Astrocyte of the cerebellum (primary cell): ENCODE data around the gene EPHA2.

Experiments
- DNase-seq: peaks from one replicate; pipeline ENCODE4 v3.0.0-alpha.2; 2011; ENCODE audit warnings: low read depth
- H3K4me3 ChIP-seq: 2 replicates; pipeline ENCODE4 v1.5.1; 2011; ENCODE audit warnings: mild to moderate bottlenecking, low read depth, low read length, moderate library complexity
- in situ Hi-C: cut with HindIII; loops from 2 replicates; pipeline ENCODE4 v1.10.0; 2017; ENCODE audit warnings: low sequenced_read_pairs
- TF ChIP-seq, protein P1 (sequence below): IDR thresholded peaks from 2 replicates; pipeline ENCODE4 v1.5.1; 2012; ENCODE audit warnings: low read length, low read depth, moderate library complexity, mild to moderate bottlenecking; ENCODE audit errors: missing control alignments

EPHA2 gene

DNA sequence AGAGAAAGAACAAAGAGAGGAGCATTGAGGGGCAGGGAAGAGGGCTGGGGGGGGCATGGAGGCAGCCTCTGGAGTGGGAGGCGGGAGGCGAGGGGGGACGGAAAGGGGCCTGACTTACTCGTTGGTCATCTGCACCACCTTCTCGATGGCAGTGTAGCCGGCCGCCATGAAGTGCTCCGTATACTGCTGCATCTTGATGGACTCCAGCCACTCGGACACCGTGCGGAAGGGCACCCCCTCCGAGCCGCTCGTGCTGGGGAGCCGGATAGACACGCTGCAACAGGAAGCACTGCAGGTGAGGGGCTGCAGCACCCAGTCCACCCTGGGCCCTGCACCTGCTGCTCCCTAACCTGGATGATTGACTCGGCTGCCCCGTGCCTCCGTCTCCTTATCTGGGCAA is 26.6 kb downstream of the EPHA2 start:
- no peak overlapping the region for H3K4me3 ChIP-seq
- DNase-seq, result no peak
- in situ Hi-C loops, result loop anchor here (5.0 kb wide), 2 partner anchors 62 to 88 kb away; no protein-coding TSS in a partner anchor
- TF ChIP-seq, protein P1, sequence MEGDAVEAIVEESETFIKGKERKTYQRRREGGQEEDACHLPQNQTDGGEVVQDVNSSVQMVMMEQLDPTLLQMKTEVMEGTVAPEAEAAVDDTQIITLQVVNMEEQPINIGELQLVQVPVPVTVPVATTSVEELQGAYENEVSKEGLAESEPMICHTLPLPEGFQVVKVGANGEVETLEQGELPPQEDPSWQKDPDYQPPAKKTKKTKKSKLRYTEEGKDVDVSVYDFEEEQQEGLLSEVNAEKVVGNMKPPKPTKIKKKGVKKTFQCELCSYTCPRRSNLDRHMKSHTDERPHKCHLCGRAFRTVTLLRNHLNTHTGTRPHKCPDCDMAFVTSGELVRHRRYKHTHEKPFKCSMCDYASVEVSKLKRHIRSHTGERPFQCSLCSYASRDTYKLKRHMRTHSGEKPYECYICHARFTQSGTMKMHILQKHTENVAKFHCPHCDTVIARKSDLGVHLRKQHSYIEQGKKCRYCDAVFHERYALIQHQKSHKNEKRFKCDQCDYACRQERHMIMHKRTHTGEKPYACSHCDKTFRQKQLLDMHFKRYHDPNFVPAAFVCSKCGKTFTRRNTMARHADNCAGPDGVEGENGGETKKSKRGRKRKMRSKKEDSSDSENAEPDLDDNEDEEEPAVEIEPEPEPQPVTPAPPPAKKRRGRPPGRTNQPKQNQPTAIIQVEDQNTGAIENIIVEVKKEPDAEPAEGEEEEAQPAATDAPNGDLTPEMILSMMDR, result no peak

DNA sequence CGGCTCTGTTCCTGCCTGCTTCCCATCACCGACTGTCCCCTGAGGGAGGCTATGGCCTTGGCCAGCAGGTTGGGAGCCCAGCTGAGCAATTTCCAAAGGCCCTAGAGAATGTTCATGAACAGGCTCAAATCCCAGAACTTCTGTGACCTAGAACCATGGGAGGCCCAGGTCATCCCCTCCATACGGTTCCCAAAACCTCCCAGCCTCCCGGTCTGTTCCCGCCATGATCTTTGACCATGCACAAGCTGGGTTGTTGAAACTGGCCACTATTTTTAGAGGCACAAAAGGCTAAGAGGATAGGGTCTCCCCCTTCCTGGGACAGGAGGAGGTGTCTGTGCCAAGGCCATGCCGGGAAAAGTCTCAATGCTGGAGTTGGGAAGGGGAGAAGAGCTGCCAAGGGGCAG is 27.5 kb downstream of the EPHA2 start:
- DNase-seq, result no peak
- TF ChIP-seq, protein P1, result no peak
- no peak overlapping the region for H3K4me3 ChIP-seq
- in situ Hi-C loops, result loop anchor here (5.0 kb wide), 2 partner anchors 61 to 89 kb away; no protein-coding TSS in a partner anchor

DNA sequence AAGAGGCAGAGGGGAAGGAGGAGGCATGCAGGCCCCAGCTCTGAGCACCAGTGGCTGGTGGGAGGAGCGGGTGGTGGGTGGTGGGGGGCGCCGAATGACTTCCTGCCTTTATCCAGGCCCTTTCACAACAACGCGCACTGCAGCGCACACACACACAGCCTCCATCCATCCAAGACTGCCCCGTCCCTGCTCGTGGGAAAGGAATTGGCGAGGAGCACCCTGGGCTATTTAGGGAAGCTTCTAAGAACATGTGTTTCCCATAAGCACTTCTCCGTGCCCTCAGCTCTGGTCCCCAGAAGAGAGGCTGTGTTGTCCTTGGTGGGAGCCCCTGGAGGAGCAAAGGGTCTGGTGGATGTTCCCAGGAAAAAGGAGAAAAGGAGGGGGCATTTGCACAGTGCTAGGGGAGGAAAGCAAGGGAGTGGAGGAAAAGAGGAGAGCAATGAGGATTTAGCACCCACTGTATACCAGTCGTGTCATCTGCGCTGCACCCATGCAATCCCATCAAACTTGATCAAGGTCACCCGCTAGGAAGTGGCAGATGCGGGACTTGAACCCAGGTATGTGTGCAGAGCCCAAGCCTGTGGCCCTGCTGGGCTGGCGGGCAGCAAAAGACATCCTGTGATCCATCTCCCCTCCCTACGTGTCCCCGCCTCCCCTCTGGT is 28.1 kb downstream of the EPHA2 start:
- H3K4me3 ChIP-seq, result no peak overlapping the region
- in situ Hi-C loops, result loop anchor here (5.0 kb wide), 2 partner anchors 61 to 89 kb away; no protein-coding TSS in a partner anchor
- DNase-seq, result no peak
- TF ChIP-seq, protein P1, result no peak

DNA sequence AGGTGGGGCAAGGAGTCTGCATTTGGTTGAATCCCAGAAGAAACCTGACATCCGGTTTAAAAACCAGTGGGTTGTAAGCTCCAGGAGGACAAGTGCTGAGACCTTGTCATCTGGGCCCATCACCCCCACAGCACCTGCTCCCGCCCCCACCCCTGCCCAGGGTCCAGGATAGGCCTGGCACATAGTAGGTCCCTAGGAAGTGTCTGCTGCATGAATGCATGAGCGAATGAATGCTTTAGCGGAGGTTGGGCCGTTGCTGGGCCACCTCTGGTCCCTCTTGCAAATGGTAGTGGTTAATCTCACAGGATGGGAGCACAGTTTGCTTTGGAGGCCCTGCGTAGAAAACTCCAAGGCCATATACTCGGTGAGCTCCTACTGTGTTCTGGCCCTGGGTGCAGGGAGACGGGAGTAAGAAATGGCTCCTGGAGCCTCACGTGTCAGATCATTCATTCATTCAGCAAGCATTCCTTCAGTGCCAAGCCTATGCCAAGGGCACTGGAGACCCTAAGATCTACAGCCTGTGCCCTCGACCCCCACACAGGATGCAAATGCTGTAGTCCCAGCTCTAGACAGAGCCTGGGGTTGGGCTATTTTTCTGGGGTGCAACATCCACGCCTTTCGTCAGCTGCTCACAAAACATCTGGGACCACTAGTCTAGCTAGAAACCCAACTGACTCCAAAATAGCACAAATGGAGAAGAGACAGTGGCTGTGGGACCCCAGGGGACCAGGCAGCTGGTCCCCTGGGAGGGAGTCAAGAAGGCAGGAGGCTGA is 28.9 kb downstream of the EPHA2 start:
- H3K4me3 ChIP-seq, result no peak overlapping the region
- in situ Hi-C loops, result loop anchor here (5.0 kb wide), 2 partner anchors 60 to 90 kb away; no protein-coding TSS in a partner anchor
- no peak for DNase-seq
- TF ChIP-seq, protein P1, result no peak

DNA sequence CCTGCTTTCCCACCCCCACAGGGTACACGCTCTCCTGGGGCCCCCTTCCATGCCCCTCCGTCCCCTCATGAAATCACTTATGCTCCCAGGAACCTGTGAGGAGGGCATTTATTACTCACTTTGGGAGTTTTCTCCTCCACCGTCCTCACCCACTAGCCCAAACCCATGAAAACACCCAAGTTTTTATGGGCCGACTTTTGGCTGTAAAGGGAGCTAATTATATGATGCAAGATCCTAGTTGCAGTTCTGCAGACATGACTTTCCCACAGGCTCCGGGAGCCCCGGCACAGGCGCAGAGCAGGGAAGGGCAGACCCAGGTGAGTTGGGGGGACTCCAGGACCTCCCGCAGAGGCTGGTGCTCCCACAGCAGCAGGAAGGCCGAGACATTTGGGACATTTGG is 29.7 kb downstream of the EPHA2 start:
- in situ Hi-C loops, result loop anchor here (5.0 kb wide), 2 partner anchors 59 to 91 kb away; no protein-coding TSS in a partner anchor
- TF ChIP-seq, protein P1, result no peak
- H3K4me3 ChIP-seq, result no peak overlapping the region

DNA sequence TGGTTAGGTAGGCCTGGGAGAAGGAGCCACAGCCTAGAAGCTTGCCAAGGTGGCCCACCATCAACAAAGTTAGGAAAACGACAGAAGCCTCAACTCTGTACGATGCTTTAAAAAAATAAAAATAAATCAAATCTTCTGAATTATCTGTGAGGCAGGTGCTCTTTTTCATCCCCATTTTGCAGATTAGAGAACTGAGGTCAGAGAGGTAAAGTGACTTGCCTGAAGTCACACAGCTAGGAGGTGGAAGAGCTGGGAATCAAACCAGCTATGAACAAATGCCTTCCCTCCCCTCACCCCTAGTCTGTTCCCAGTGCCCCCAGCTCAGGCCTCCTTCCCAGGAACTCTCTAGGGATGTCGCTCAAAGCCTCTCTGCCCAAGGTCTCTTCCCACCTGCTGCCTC is 30.4 kb downstream of the EPHA2 start:
- H3K4me3 ChIP-seq, result no peak overlapping the region
- TF ChIP-seq, protein P1, result no peak
- DNase-seq, result no peak
- in situ Hi-C loops, result loop anchor here (5.0 kb wide), 2 partner anchors 58 to 92 kb away; no protein-coding TSS in a partner anchor

More for the DNA sequence above, 29.7 kb downstream of the EPHA2 start:
- DNase-seq, result no peak
